Activated CD4-positive, alpha-beta T cell treated with anti-CD3 and anti-CD28 coated beads, Interleukin-2, amount 10 ng/mL, durations not matched to agents 24 days and 14 days (primary cell): ENCODE data around the gene ATG4B. TPM values are rescaled to one million over a fixed set of nuclear protein-coding genes. Genes with fewer than 3 reads are reported as not detected.

Source experiments
- DNase-seq: peaks from one replicate; pipeline ENCODE4 v3.0.0; 2022
- H3K27ac Mint-ChIP-seq: one replicate; pipeline ENCODE4 v1.8.0; 2022; ENCODE audit warnings: mild to moderate bottlenecking, mixed read lengths
- H3K27me3 Mint-ChIP-seq: one replicate; pipeline ENCODE4 v1.8.0; 2022; ENCODE audit warnings: mixed read lengths
- H3K36me3 Mint-ChIP-seq: one replicate; pipeline ENCODE4 v1.8.0; 2022; ENCODE audit warnings: low read depth, mild to moderate bottlenecking, mixed read lengths
- H3K4me1 Mint-ChIP-seq: one replicate; pipeline ENCODE4 v1.8.0; 2021; ENCODE audit warnings: mixed read lengths
- H3K4me3 Mint-ChIP-seq: one replicate; pipeline ENCODE4 v1.8.0; 2022; ENCODE audit warnings: mild to moderate bottlenecking, moderate library complexity, mixed read lengths
- H3K9me3 Mint-ChIP-seq: one replicate; pipeline ENCODE4 v1.8.0; 2021; ENCODE audit warnings: mixed read lengths
- intact Hi-C: fragments of 100-400 bp; cut with micrococcal nuclease; formaldehyde crosslinking; loops from one replicate; pipeline ENCODE4 v1.15.1; 2023
- total RNA-seq: library from RNA; stranded (reverse); gene quantifications from 2 replicates; pipeline ENCODE4 v1.2.3, GENCODE V29; 2022

ATG4B gene
- total RNA-seq, 1 donor from 2014 or later, result 109 TPM

DNA sequence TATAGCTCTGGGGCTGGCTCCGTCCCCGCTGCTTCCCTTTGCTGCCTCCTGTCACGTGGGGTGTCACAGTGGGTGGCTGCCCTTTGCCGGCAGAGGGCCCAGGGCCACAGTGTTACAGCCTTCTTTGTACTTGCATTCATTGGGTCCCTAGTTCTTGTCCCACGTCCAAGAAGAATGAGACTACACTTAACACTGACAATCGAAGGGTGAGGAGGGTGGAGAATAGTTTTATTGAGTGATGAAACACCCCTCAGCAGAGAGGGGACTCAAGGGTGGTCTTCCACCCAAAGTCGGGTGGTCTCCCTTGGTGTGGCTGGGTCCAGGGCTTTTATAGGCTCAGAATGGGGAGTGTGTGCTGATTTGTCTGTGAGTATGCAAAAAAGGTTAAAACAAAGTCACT lies 1.9 kb downstream of the ATG4B start:
- H3K36me3 Mint-ChIP-seq, result peaks cover 36% of the 10 kb centered on the region
- intact Hi-C loops, result loop anchor here (5.0 kb wide), 1 partner anchor 537 kb away; the partner anchor contains the start of gene MTERF4
- DNase-seq, result no peak
- H3K27ac Mint-ChIP-seq, result no peak overlapping the region
- no peaks in the 10 kb centered on the region for H3K27me3 Mint-ChIP-seq
- peaks cover 45% of the 10 kb centered on the region for H3K4me1 Mint-ChIP-seq
- peak overlapping the region; percentile 39 for H3K4me3 Mint-ChIP-seq
- peaks cover 3% of the 10 kb centered on the region for H3K9me3 Mint-ChIP-seq

DNA sequence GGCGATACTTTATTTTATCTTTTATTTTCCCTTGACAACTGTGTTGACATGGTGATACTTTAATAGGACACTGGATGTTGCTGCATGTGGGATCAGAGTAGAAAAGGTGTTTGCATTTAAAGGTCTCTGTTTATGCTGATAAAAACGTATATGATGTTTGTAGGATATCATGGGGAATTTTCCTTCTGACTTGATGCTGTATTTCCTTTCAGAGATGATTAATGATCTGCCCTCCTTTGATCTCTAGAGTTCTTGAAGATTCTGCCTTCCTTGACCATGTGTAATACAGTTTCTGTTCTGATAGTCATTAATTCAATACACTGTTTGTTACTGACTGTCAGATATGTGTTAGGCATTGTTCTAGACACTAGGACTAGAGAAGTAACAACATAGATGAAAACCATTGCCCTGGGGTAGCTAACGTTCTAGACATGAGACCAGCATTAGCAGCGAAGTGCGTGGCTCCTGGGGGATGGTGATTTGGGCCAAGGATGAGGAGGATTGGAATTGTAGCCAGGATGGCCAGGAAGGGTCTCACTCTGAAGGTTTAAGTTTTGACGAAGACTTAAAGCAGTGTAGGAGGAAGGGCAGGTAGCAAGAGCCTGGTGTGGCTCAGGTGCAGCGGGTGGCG lies 2.8 kb downstream of the ATG4B start:
- peaks cover 30% of the 10 kb centered on the region for H3K36me3 Mint-ChIP-seq
- intact Hi-C loops, result no loop called here
- no peak for DNase-seq
- peaks cover 3% of the 10 kb centered on the region for H3K9me3 Mint-ChIP-seq
- H3K27me3 Mint-ChIP-seq, result no peaks in the 10 kb centered on the region
- H3K4me1 Mint-ChIP-seq, result peaks cover 39% of the 10 kb centered on the region
- H3K4me3 Mint-ChIP-seq, result peak overlapping the region; percentile 2
- peak overlapping the region; percentile 63 for H3K27ac Mint-ChIP-seq

DNA sequence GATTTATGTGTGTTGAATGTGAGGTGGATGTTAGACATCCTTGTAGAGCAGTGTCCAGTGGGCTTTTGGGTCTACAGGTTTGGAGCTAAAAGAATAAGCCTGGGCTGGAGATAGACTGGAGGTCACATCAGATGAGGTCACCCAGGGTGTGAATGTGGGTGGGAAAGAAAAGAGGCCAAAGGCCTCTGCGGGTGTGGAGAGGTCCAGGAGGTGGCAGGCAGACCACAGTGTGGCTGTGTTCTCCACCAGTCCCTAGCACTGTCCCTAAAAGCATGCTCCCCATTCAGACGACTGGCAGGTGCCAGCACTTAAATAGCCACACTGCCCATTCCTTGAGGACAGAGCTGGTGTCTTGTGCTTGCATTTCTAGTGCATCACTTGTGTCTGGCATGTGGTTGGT lies 4.1 kb downstream of the ATG4B start:
- Mint-ChIP-seq H3K9me3 (peaks cover 3% of the 10 kb centered on the region), H3K4me3 (no peak overlapping the region), H3K36me3 (peaks cover 29% of the 10 kb centered on the region), H3K27me3 (no peaks in the 10 kb centered on the region), H3K27ac (no peak overlapping the region), H3K4me1 (peaks cover 38% of the 10 kb centered on the region)
- intact Hi-C loops, result no loop called here
- no peak for DNase-seq

DNA sequence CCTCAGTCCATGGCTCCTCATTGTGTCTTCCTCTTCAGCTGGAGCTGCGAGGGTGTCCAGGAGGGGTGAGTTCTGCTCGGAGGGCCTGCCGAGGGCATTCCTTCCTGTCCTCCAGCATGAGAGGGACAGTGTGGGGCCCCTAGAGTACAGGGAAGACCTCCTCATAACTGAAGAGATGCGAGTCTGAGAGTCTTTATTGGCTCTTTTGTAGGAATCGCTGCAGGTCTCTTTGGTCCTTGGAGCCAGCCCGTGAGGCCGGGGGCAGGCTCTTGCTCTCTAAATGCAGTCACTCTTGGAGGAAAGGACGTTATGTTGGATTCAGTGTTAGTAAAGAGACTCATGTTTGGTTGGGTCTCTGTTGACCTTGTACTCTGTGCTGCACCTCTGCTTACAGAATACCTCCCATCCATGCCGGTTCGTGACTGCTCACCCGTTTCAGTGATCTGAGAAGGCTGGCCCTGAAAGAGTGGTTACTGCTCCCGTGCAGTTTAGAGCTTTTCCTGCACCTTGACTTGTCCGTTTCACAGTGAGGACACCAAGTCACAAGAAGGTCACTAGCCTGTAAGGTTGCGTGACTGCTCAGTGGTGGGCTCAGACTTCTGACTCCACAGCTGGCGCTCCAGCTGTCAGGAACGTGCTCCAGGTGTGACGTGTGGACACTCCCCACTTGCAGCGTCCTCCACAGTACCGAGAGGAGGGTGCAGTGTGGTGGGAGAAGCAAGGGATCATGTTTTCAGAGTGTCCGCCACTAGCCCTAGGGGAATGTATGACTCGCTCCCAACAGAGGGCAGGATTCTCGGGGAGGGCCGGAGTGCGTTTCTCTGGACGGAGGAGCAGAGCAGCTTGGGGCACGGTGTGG lies 7.8 kb downstream of the ATG4B start:
- no peaks in the 10 kb centered on the region for H3K27me3 Mint-ChIP-seq
- no peak overlapping the region for H3K4me3 Mint-ChIP-seq
- peaks cover 20% of the 10 kb centered on the region for H3K4me1 Mint-ChIP-seq
- DNase-seq, result no peak
- H3K9me3 Mint-ChIP-seq, result no peaks in the 10 kb centered on the region
- intact Hi-C loops, result no loop called here
- no peak overlapping the region for H3K27ac Mint-ChIP-seq
- H3K36me3 Mint-ChIP-seq, result peaks cover 13% of the 10 kb centered on the region

DNA sequence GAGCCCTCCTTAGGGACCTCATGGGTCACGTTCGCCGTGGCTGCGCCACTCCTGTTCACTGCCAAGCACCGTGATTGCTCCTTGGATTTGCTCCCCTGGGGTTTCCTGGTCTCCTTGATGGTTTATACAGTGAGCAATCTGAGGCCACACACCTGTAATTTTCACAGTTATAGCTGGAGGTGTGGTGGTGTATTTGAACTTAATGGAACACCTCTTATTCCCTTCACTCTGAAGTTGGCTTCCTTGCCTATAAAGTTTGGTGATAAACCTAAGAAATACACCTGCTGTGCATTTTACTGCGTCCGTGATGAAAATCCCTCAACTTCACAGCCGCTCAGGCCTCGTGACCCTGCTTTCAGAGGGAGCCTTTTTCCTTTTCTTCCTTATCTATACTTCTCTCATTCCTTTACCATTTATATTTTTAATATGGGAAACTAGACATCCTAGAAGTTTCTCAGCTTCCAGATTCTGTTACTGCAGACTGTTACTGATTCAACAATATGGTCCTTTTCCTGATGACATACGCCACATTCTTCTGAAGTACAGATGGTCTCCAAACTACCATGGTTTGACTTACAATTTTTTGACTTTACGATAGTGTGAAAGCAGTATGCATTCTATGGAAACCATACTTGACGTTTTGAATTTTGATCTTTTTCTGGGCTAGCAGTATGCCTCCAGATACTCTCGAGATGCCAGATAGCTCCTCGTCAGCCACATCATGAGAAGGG lies 8.6 kb downstream of the ATG4B start:
- Mint-ChIP-seq H3K4me3 (no peak overlapping the region), H3K27me3 (no peaks in the 10 kb centered on the region), H3K36me3 (peaks cover 10% of the 10 kb centered on the region), H3K9me3 (no peaks in the 10 kb centered on the region), H3K4me1 (peaks cover 14% of the 10 kb centered on the region), H3K27ac (no peak overlapping the region)
- intact Hi-C loops, result no loop called here
- no peak for DNase-seq

DNA sequence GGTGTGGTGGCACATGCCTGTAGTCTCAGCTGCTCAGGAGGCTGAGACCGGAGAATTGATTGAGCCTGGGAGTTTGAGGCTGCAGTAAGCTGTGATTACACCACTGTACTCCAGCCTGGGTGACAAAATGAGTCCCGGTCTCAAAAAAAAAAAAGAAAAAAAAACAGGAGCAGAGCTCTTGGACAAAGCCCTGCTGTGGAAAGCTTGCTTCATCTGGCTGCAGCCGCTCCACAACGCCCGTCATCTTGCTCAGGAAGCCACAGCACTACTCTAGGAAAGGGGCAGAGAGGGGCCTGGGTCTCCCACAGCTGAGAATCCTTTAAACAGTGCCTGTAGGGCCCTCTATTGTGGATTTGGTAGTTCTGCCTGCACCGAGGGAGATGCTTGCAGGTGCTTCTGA lies 11.0 kb downstream of the ATG4B start:
- Mint-ChIP-seq H3K27me3 (no peaks in the 10 kb centered on the region), H3K36me3 (peaks cover 20% of the 10 kb centered on the region), H3K4me1 (peaks cover 6% of the 10 kb centered on the region), H3K9me3 (no peaks in the 10 kb centered on the region), H3K4me3 (no peak overlapping the region), H3K27ac (no peak overlapping the region)
- intact Hi-C loops, result no loop called here
- no peak for DNase-seq

DNA sequence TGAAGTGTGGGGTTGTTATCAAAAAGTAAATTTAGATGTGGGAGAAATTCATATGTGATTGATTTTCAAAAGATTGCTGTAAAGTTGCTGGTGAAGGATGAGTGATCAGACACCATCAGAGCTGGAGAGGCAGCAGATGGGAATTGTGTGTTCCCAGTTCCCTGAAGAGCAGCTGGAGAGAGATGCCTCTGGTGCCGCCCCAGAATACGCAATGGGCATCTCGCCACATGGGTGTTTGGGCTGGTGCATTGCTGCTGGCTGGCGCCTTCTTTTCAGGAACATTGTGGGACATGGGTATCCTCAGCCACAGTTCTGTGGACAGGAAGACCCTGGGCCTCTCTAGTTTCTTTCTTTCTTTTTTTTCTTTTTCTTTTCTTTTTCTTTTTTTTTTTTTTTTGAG lies 11.9 kb downstream of the ATG4B start:
- no peak for DNase-seq
- H3K36me3 Mint-ChIP-seq, result peaks cover 20% of the 10 kb centered on the region
- H3K9me3 Mint-ChIP-seq, result no peaks in the 10 kb centered on the region
- no peaks in the 10 kb centered on the region for H3K27me3 Mint-ChIP-seq
- intact Hi-C loops, result no loop called here
- H3K27ac Mint-ChIP-seq, result no peak overlapping the region
- peaks cover 4% of the 10 kb centered on the region for H3K4me1 Mint-ChIP-seq
- H3K4me3 Mint-ChIP-seq, result no peak overlapping the region

DNA sequence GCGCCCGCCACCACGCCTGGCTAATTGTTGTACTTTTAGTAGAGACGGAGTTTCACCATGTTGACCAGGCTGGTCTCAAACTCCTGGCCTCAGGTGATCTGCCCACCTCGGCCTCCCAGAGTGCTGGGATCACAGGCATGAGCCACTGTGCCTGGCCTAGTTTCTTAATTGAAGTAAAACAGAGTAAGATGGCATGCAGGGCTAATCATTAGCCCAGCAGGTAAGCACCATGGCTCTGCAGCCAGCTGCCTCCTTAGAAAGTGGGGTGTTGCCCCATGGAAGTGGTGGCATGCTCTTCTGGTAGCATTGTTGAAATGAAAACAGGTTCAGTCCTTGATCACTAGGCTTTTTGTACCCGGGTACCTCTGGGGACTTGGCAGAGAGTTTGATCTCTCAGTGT lies 12.4 kb downstream of the ATG4B start:
- no peak for DNase-seq
- H3K27ac Mint-ChIP-seq, result no peak overlapping the region
- H3K4me1 Mint-ChIP-seq, result peaks cover 3% of the 10 kb centered on the region
- no peaks in the 10 kb centered on the region for H3K27me3 Mint-ChIP-seq
- peaks cover 23% of the 10 kb centered on the region for H3K36me3 Mint-ChIP-seq
- no peaks in the 10 kb centered on the region for H3K9me3 Mint-ChIP-seq
- no peak overlapping the region for H3K4me3 Mint-ChIP-seq
- intact Hi-C loops, result no loop called here

DNA sequence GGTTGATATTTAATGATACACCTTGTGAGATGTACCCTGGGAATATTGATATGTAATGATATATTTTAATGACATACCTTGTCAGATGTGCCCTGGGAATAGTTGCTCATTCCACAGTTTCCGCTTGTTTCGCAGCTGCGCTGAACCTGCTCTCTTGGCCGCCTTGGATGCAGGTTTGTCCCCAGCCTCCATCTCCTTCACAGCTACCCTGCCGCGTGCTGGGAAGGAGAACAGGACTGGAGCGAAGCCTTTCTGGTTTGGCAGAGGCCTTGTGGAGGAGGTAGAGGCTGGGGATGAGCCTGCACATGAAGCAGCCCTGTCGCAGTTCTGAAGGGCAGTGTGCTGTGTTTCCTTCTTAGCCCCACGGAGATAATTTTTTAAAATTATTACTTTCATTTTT lies 14.6 kb downstream of the ATG4B start:
- Mint-ChIP-seq H3K9me3 (no peaks in the 10 kb centered on the region), H3K4me1 (peaks cover 2% of the 10 kb centered on the region), H3K27ac (no peak overlapping the region), H3K36me3 (peaks cover 36% of the 10 kb centered on the region), H3K27me3 (no peaks in the 10 kb centered on the region), H3K4me3 (no peak overlapping the region)
- no peak for DNase-seq
- intact Hi-C loops, result no loop called here

DNA sequence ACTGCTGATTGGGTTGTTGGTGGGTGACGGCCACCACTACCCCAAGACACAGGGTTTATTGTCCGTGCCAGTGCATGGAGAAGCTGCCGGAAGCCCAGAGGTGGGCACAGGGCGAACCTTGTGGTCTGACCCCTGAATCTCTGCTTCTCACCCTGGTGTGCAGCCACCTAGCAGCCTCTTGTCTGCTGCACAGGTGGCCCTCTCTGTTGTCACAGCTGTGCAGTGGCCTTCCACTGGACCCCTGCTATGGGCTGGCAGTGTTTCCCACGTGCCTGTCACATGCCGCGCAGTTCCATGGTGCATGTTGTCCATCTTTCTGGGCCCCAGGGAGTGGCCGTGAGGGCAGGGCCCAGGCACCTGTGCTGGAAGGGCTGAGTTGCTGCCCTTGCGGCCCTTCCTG lies 15.2 kb downstream of the ATG4B start:
- no peak for DNase-seq
- no peaks in the 10 kb centered on the region for H3K9me3 Mint-ChIP-seq
- no peak overlapping the region for H3K27ac Mint-ChIP-seq
- H3K36me3 Mint-ChIP-seq, result peaks cover 39% of the 10 kb centered on the region
- H3K4me3 Mint-ChIP-seq, result no peak overlapping the region
- H3K4me1 Mint-ChIP-seq, result peaks cover 2% of the 10 kb centered on the region
- intact Hi-C loops, result no loop called here
- H3K27me3 Mint-ChIP-seq, result no peaks in the 10 kb centered on the region

DNA sequence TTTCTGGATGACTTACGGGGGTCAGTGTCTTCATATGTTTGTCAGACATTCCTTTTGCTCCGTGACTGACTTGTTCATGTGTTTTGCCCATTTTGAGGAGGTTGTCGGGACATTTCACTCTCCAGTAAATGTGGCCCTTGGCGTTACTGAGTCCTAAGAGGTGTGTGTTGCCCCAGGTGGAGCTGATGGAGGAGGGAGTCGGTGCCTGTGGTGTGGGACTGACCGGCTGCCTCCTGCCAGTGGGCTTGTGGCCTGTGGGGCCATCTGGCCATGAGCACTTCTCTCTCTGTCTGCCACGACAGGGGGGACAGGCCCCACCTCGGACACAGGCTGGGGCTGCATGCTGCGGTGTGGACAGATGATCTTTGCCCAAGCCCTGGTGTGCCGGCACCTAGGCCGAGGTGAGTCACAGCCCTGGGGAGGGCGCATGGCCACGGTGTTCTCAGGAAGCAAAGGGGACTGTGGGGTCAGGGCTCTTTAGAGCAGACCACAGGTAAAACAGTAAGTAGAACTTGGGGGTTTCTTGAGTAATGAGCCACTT lies 15.8 kb downstream of the ATG4B start:
- no peak overlapping the region for H3K27ac Mint-ChIP-seq
- H3K27me3 Mint-ChIP-seq, result no peaks in the 10 kb centered on the region
- no peak for DNase-seq
- peaks cover 38% of the 10 kb centered on the region for H3K36me3 Mint-ChIP-seq
- peaks cover 2% of the 10 kb centered on the region for H3K4me1 Mint-ChIP-seq
- H3K9me3 Mint-ChIP-seq, result no peaks in the 10 kb centered on the region
- intact Hi-C loops, result no loop called here
- H3K4me3 Mint-ChIP-seq, result no peak overlapping the region

DNA sequence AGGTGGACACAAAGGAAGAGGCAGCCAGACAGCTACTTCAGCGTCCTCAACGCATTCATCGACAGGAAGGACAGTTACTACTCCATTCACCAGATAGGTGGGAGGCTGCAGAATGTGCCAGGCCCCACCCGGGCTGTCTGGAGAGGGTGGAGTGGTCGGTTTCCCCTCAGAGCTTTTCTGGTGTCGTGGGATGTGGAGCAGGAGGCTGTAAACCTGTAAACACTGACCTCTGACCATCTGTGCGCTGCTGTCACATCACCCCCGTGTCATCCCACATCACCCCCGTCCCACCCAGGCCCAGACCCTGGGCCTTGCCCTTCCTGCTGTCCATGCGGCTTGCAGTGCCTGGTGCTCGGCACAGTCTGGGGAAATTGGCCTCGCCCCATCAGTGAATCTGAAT lies 17.1 kb downstream of the ATG4B start:
- intact Hi-C loops, result no loop called here
- H3K4me1 Mint-ChIP-seq, result peaks cover 2% of the 10 kb centered on the region
- H3K27me3 Mint-ChIP-seq, result no peaks in the 10 kb centered on the region
- peaks cover 45% of the 10 kb centered on the region for H3K36me3 Mint-ChIP-seq
- no peak for DNase-seq
- H3K4me3 Mint-ChIP-seq, result no peak overlapping the region
- H3K27ac Mint-ChIP-seq, result no peak overlapping the region
- no peaks in the 10 kb centered on the region for H3K9me3 Mint-ChIP-seq

DNA sequence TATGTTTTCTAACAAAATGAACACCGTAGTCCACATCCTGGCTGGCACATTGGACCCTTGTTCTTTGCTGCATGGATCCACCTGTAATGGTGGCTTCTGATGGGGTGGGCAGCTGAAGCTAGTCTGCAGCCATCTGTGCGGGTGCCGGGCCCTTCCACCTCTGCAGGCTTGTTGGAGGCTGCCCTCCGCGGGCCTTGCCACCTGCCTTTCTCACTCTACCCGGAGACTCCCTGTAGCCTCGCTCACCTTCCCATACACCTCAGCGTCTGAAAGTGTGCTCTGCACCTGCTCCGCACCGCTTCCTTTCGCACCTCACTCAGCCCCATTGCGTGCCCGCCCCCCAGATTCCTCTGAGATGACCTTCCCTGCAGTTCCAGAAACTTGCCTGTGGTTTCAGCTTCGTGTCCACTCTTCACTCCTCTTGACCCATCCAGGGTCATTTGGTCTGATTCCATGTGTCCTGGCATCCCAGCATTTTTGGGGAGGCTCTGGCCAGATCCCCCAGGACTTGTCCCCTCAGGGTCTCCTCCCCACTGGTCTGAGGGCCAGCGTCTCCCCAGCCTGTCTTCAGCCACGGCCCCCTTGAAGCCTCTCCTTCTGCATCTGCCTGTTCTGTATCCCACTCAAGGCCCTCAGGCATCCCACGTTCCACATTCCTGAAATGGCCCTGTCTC lies 18.2 kb downstream of the ATG4B start:
- H3K27ac Mint-ChIP-seq, result no peak overlapping the region
- H3K9me3 Mint-ChIP-seq, result no peaks in the 10 kb centered on the region
- intact Hi-C loops, result no loop called here
- no peak overlapping the region for H3K4me3 Mint-ChIP-seq
- no peaks in the 10 kb centered on the region for H3K27me3 Mint-ChIP-seq
- DNase-seq, result no peak
- H3K36me3 Mint-ChIP-seq, result peaks cover 54% of the 10 kb centered on the region
- peaks cover 2% of the 10 kb centered on the region for H3K4me1 Mint-ChIP-seq
